H1 (cell line): Measurements from ENCODE around the gene MMS19. TPM values are rescaled to one million over a fixed set of nuclear protein-coding genes. Genes with fewer than 3 reads are reported as not detected.

Source experiments
- CTCF ChIA-PET: fragments of 300-600 bp; sonication (Branson Sonifier 250); formaldehyde crosslinking; loops from one replicate; lab custom pipeline; 2021; ENCODE audit not compliant: partially characterized antibody; lab: Charles Lee
- POLR2A ChIA-PET: fragments of 300-600 bp; sonication (Branson Sonifier 250); formaldehyde crosslinking; loops from one replicate; lab custom pipeline; 2021; ENCODE audit warnings: inconsistent platforms; ENCODE audit not compliant: partially characterized antibody; lab: Charles Lee
- DNase-seq, 2 experiments: peaks; one replicate each; pipeline versions ENCODE4 v3.0.0 to v3.0.0-alpha.2; 2010 to 2022; ENCODE audit warnings: low spot score in 2 of 2, low read depth in 1 of 2, mixed read lengths in 1 of 2
- FAIRE-seq: peaks from 2 replicates; lab custom pipeline; 2011; peaks lifted over from hg19 to GRCh38; lab: Jason Lieb, UNC
- H2AFZ ChIP-seq: 2 replicates; pipeline ENCODE4 v1.8.1; 2012; ENCODE audit warnings: low read length, inconsistent platforms
- H2AK5ac ChIP-seq: 2 replicates; pipeline ENCODE4 v1.6.1; 2013; ENCODE audit warnings: low read depth, low read length
- H2BK120ac ChIP-seq: replicated peaks from 2 replicates; pipeline ENCODE3; 2013; ENCODE audit warnings: low read depth, low read length, inconsistent platforms
- H2BK12ac ChIP-seq: 2 replicates; pipeline ENCODE4 v1.6.1; 2013; ENCODE audit warnings: low read depth, low read length
- H2BK15ac ChIP-seq: 2 replicates; pipeline ENCODE4 v1.6.1; 2013; ENCODE audit warnings: low read length
- H2BK20ac ChIP-seq: 2 replicates; pipeline ENCODE4 v1.6.1; 2013; ENCODE audit warnings: low read length
- H2BK5ac ChIP-seq: 2 replicates; pipeline ENCODE4 v1.6.1; 2013; ENCODE audit warnings: low read depth, low read length
- H3K14ac ChIP-seq: 2 replicates; pipeline ENCODE4 v1.6.1; 2013; ENCODE audit warnings: inconsistent platforms; ENCODE audit not compliant: insufficient read length
- H3K18ac ChIP-seq: 2 replicates; pipeline ENCODE4 v1.6.1; 2013; ENCODE audit warnings: low read length; ENCODE audit errors: extremely low read depth
- H3K23ac ChIP-seq: 2 replicates; pipeline ENCODE4 v1.6.1; 2013; ENCODE audit warnings: inconsistent platforms; ENCODE audit not compliant: insufficient read length
- H3K23me2 ChIP-seq: 2 replicates; pipeline ENCODE4 v1.6.1; 2013; ENCODE audit warnings: low read depth, low read length
- H3K27ac ChIP-seq: 2 replicates; pipeline ENCODE4 v1.6.1; 2011; ENCODE audit warnings: low read depth, low read length, inconsistent platforms
- H3K27me3 ChIP-seq, 4 experiments: replicated peaks in 1 of 4; 1 replicate in 1 of 4; 2 replicates in 3 of 4; pipeline versions ENCODE4 v1.6.1 to v1.8.1; 2011 to 2013; ENCODE audit warnings: low read length in 3 of 4, mild to moderate bottlenecking in 3 of 4, inconsistent platforms in 2 of 4, mixed read lengths in 2 of 4, moderate library complexity in 1 of 4; ENCODE audit not compliant: control insufficient read depth in 3 of 4, insufficient read depth in 3 of 4; ENCODE audit errors: extremely low read depth in 1 of 4
- H3K36me3 ChIP-seq, 4 experiments: 2 replicates each; pipeline versions ENCODE4 v1.6.1 to v1.8.1; 2011 to 2013; ENCODE audit warnings: mild to moderate bottlenecking in 4 of 4, low read length in 3 of 4, moderate library complexity in 2 of 4, control low read depth in 1 of 4, inconsistent platforms in 1 of 4; ENCODE audit not compliant: insufficient read depth in 4 of 4, control insufficient read depth in 2 of 4
- H3K4ac ChIP-seq: replicated peaks from 2 replicates; pipeline ENCODE3; 2013; ENCODE audit warnings: low read length, low read depth, mixed read lengths, inconsistent platforms; ENCODE audit not compliant: insufficient read length
- H3K4me1 ChIP-seq, 4 experiments: replicated peaks in 1 of 4; 1 replicate in 1 of 4; 2 replicates in 3 of 4; pipeline versions ENCODE4 v1.6.1 to v1.8.1; 2011 to 2013; ENCODE audit warnings: low read length in 3 of 4, inconsistent platforms in 2 of 4, mixed read lengths in 1 of 4; ENCODE audit not compliant: insufficient read depth in 4 of 4, control insufficient read depth in 3 of 4
- H3K4me2 ChIP-seq, 2 experiments: 2 replicates each; pipeline versions ENCODE4 v1.6.1 to v1.8.1; 2011 to 2013; ENCODE audit warnings: low read depth in 2 of 2, low read length in 2 of 2, control low read depth in 1 of 2, inconsistent platforms in 1 of 2, mild to moderate bottlenecking in 1 of 2; ENCODE audit not compliant: insufficient read depth in 1 of 2
- H3K4me3 ChIP-seq, 4 experiments: fragments of 200-600, 300-600 bp in 1 of 4; sonication (generic), shearing (Covaris generic), sonication (Bioruptor Twin) in 1 of 4; 2 replicates each; pipeline versions ENCODE4 v1.5.1 to v1.8.1; 2011 to 2016; ENCODE audit warnings: low read length in 4 of 4, low read depth in 3 of 4, control low read depth in 2 of 4, inconsistent platforms in 2 of 4, mild to moderate bottlenecking in 2 of 4, mixed read lengths in 1 of 4, moderate library complexity in 1 of 4; ENCODE audit not compliant: insufficient read depth in 2 of 4; ENCODE audit errors: extremely low read depth in 1 of 4
- H3K56ac ChIP-seq: replicated peaks from 2 replicates; pipeline ENCODE3; 2013; ENCODE audit warnings: low read depth, mild to moderate bottlenecking, mixed read lengths, low read length, inconsistent platforms; ENCODE audit not compliant: insufficient read length
- H3K79me1 ChIP-seq: 2 replicates; pipeline ENCODE4 v1.6.1; 2013; ENCODE audit warnings: low read depth, low read length, control low read depth
- H3K79me2 ChIP-seq, 2 experiments: 2 replicates each; pipeline versions ENCODE4 v1.6.1 to v1.8.1; 2012 to 2013; ENCODE audit warnings: low read length in 2 of 2, mild to moderate bottlenecking in 2 of 2, inconsistent platforms in 1 of 2; ENCODE audit not compliant: insufficient read depth in 2 of 2, control insufficient read depth in 1 of 2
- H3K9ac ChIP-seq, 4 experiments: replicated peaks in 1 of 4; 1 replicate in 1 of 4; 2 replicates in 3 of 4; pipeline versions ENCODE4 v1.6.1 to v1.8.1; 2011 to 2013; ENCODE audit warnings: low read depth in 3 of 4, low read length in 3 of 4, control low read depth in 2 of 4, mild to moderate bottlenecking in 2 of 4, moderate library complexity in 2 of 4, inconsistent platforms in 1 of 4; ENCODE audit errors: extremely low read depth in 1 of 4
- H3K9me3 ChIP-seq, 2 experiments: 2 replicates each; pipeline versions ENCODE4 v1.6.1 to v1.8.1; 2012 to 2013; ENCODE audit warnings: mild to moderate bottlenecking in 2 of 2, moderate library complexity in 2 of 2, control low read depth in 1 of 2, inconsistent platforms in 1 of 2, low read depth in 1 of 2, low read length in 1 of 2, mixed read lengths in 1 of 2; ENCODE audit not compliant: insufficient read depth in 2 of 2
- H4K20me1 ChIP-seq, 2 experiments: replicated peaks in 1 of 2; 2 replicates each; pipeline versions ENCODE3 to v1.8.1; 2011 to 2013; ENCODE audit warnings: inconsistent platforms in 2 of 2, low read length in 2 of 2, mild to moderate bottlenecking in 1 of 2; ENCODE audit not compliant: insufficient read depth in 2 of 2, control insufficient read depth in 1 of 2
- H4K5ac ChIP-seq: 2 replicates; pipeline ENCODE4 v1.6.1; 2013; ENCODE audit warnings: low read length, low read depth, mixed read lengths, inconsistent platforms; ENCODE audit not compliant: insufficient read length
- H4K8ac ChIP-seq: 2 replicates; pipeline ENCODE4 v1.8.0; 2013; ENCODE audit warnings: mild to moderate bottlenecking, moderate library complexity, low read length, inconsistent platforms; ENCODE audit not compliant: insufficient read depth; ENCODE audit errors: extremely low read depth
- H4K91ac ChIP-seq: replicated peaks from 2 replicates; pipeline ENCODE3; 2013; ENCODE audit warnings: low read length, mixed read lengths, inconsistent platforms; ENCODE audit not compliant: insufficient read length
- BCL11A ChIP-seq, 2 experiments: IDR thresholded peaks; one replicate each; pipeline ENCODE4 v1.6.1; 2011; ENCODE audit warnings: low read depth in 2 of 2, low read length in 2 of 2, mild to moderate bottlenecking in 2 of 2
- BRCA1 ChIP-seq: IDR thresholded peaks from 2 replicates; pipeline ENCODE4 v1.6.1; 2012; ENCODE audit warnings: low read depth, low read length, improper control_type of control experiment
- CHD2 ChIP-seq: IDR thresholded peaks from 2 replicates; pipeline ENCODE4 v1.6.1; 2012; ENCODE audit warnings: low read length, improper control_type of control experiment
- CTBP2 ChIP-seq: IDR thresholded peaks from 2 replicates; pipeline ENCODE4 v1.7.0; 2011; ENCODE audit warnings: borderline replicate concordance, mild to moderate bottlenecking, moderate library complexity, mixed read lengths, low read length; ENCODE audit not compliant: insufficient read depth, insufficient read length
- HDAC6 ChIP-seq: IDR thresholded peaks from one replicate; pipeline ENCODE4 v1.7.1; 2012; ENCODE audit warnings: low read depth, mild to moderate bottlenecking, inconsistent platforms, low read length, moderate library complexity
- JUND ChIP-seq: IDR thresholded peaks from 2 replicates; pipeline ENCODE4 v1.6.1; 2011; ENCODE audit warnings: mild to moderate bottlenecking, improper control_type of control experiment, low read length
- MAX ChIP-seq: IDR thresholded peaks from 2 replicates; pipeline ENCODE4 v1.6.1; 2012; ENCODE audit warnings: inconsistent platforms
- NANOG ChIP-seq: IDR thresholded peaks from 2 replicates; pipeline ENCODE4 v1.6.1; 2011; ENCODE audit warnings: low read length, low read depth, mild to moderate bottlenecking, inconsistent platforms; ENCODE audit not compliant: insufficient read depth, poor library complexity, severe bottlenecking
- POLR2A ChIP-seq, 2 experiments: IDR thresholded peaks; 1 replicate in 1 of 2; 2 replicates in 1 of 2; pipeline ENCODE4 v1.6.1; 2011; ENCODE audit warnings: low read depth in 2 of 2, low read length in 2 of 2, mild to moderate bottlenecking in 2 of 2; ENCODE audit errors: control extremely low read depth in 1 of 2
- RAD21 ChIP-seq, 2 experiments: IDR thresholded peaks in 1 of 2; conservative IDR thresholded peaks in 1 of 2; 2 replicates each; pipeline ENCODE4 v1.6.1; 2011; ENCODE audit warnings: low read depth in 2 of 2, low read length in 2 of 2, improper control_type of control experiment in 1 of 2, inconsistent platforms in 1 of 2, mild to moderate bottlenecking in 1 of 2, moderate library complexity in 1 of 2
- SP2 ChIP-seq: IDR thresholded peaks from 2 replicates; pipeline ENCODE4 v1.6.1; 2012; ENCODE audit warnings: mild to moderate bottlenecking, low read length, inconsistent platforms
- SP4 ChIP-seq: IDR thresholded peaks from 2 replicates; pipeline ENCODE4 v1.6.1; 2012; ENCODE audit warnings: low read length, inconsistent platforms
- TAF1 ChIP-seq: IDR thresholded peaks from 2 replicates; pipeline ENCODE4 v1.6.1; 2011; ENCODE audit warnings: mild to moderate bottlenecking, low read depth, low read length
- TAF7 ChIP-seq: optimal IDR thresholded peaks from 2 replicates; pipeline ENCODE3; 2011; ENCODE audit warnings: low read depth, mild to moderate bottlenecking, inconsistent platforms, low read length, moderate library complexity, borderline replicate concordance
- TBP ChIP-seq: IDR thresholded peaks from 2 replicates; pipeline ENCODE4 v1.6.1; 2011; ENCODE audit warnings: low read depth, low read length, improper control_type of control experiment
- WGBS, 2 experiments: shearing (Covaris generic) in 1 of 2; methylation state at CpG; one replicate each; pipeline versions ENCODE4 v1.1.6 to v1.1.7; 2013 to 2015; ENCODE audit warnings: low lambda C conversion rate in 2 of 2, mixed read lengths in 2 of 2, inconsistent platforms in 1 of 2, low coverage in 1 of 2, missing lambda C conversion rate in 1 of 2; ENCODE audit not compliant: insufficient replicate concordance in 2 of 2, insufficient coverage in 1 of 2, insufficient read length in 1 of 2; ENCODE audit errors: extremely low coverage in 1 of 2, missing lambda C conversion rate in 1 of 2; 5-methylcytosine and 5-hydroxymethylcytosine counted together
- polyA plus RNA-seq, 7 experiments: library from polyadenylated mRNA; depleted of rRNA in 3 of 7; stranded (reverse) in 5 of 7; unstranded in 2 of 7; fragments of >200 nt in 5 of 7; fragments of 200-250 nt in 2 of 7; gene quantifications; 1 replicate in 5 of 7; 2 replicates in 1 of 7; 4 replicates in 1 of 7; pipeline versions ENCODE4 v1.2.1 to v1.2.3, GENCODE V29; 2011 to 2013; ENCODE audit warnings: missing spikeins in 2 of 7, mixed read lengths in 2 of 7
- total RNA-seq: library from RNA; stranded (reverse); fragmentation: NEBNext Ultra II Directional; extraction: Animal tissue kit (Norgen Biotek cat#: 25700); gene quantifications from 2 replicates; pipeline ENCODE4 v1.2.1, GENCODE V29; 2021

MMS19 gene
- total and polyA plus RNA-seq, 2 of the 8 experiments (the other 6 are each of a cell fraction or from before 2014, with no cell fraction given) = 130 to 221 TPM

- Histone ChIP-seq H3K4me1 (no peaks in the 10 kb centered on the region), H2BK20ac (no peak overlapping the region), H3K56ac (no peak overlapping the region), H4K8ac (no peak overlapping the region), H3K14ac (no peak overlapping the region), H3K79me1 (no peaks in the 10 kb centered on the region), H2BK12ac (no peak overlapping the region), H2AFZ (no peak overlapping the region), H3K18ac (no peak overlapping the region), H3K4me3 (no peak overlapping the region), H2BK15ac (no peak overlapping the region), H3K4me2 (no peak overlapping the region), H2AK5ac (no peak overlapping the region), H3K27ac (no peak overlapping the region), H3K27me3 (no peaks in the 10 kb centered on the region), H3K23ac (no peak overlapping the region), H2BK5ac (no peak overlapping the region), H2BK120ac (no peak overlapping the region), H3K4ac (no peak overlapping the region), H4K5ac (no peak overlapping the region), H3K9ac (no peak overlapping the region), H3K79me2 (no peaks in the 10 kb centered on the region), H4K20me1 (peaks cover 3 to 4% of the 10 kb centered on the region in 2 experiments), H3K9me3 (no peaks in the 10 kb centered on the region), H4K91ac (no peak overlapping the region), H3K23me2 (no peaks in the 10 kb centered on the region), H3K36me3 (peaks cover 21 to 72% (median 59%) of the 10 kb centered on the region in 4 experiments)
- POLR2A ChIA-PET = interaction anchor here (1.4 to 12.5 kb wide), 3 partner anchors 12 to 54 kb away, joined by 3 to 105 read pairs (median 3); no protein-coding TSS in a partner anchor
- CTCF ChIA-PET = interaction anchor here (0.6 to 5.5 kb wide), 11 partner anchors 8 to 171 kb away, joined by 3 to 65 read pairs (median 13); partner anchors contain the start of gene ANKRD2
- FAIRE-seq (no peak), DNase-seq (no peak)
- 87% methylated on average over 3 of the region's 3 CpGs; no CpG with 5 or more reads in 1 of the 2 experiments for WGBS, 2 experiments
- TF ChIP-seq SP2 (no peak), TAF1 (no peak), BCL11A (IDR thresholded peaks at IDR 0.05; ENCODE audit: low read depth in 2 of 2, low read length in 2 of 2) (no peak), NANOG (no peak), SP4 (no peak), TBP (no peak), CTBP2 (no peak), POLR2A (IDR thresholded peaks at IDR 0.05; ENCODE audit: control extremely low read depth in 1 of 2, low read depth in 2 of 2, low read length in 2 of 2) (no peak), HDAC6 (no peak), MAX (no peak), CHD2 (no peak), BRCA1 (no peak), RAD21 (IDR thresholded peaks at IDR 0.05 in 1 of 2, conservative IDR thresholded peaks at IDR 0.05 in 1 of 2; ENCODE audit: low read depth in 2 of 2, low read length in 2 of 2) (no peak), TAF7 (no peak), JUND (no peak)
Observed at GRCh38 chr10:97468162-97468561, 30.1 kb downstream of the MMS19 start.
